Measurements from ENCODE around the gene SRRM1. TPM values are rescaled to one million over a fixed set of nuclear protein-coding genes. Genes with fewer than 3 reads are reported as not detected.

SRRM1 gene
- total RNA-seq, 4 donors from 2014 or later: 103 to 121 (median 113) TPM

DNA sequence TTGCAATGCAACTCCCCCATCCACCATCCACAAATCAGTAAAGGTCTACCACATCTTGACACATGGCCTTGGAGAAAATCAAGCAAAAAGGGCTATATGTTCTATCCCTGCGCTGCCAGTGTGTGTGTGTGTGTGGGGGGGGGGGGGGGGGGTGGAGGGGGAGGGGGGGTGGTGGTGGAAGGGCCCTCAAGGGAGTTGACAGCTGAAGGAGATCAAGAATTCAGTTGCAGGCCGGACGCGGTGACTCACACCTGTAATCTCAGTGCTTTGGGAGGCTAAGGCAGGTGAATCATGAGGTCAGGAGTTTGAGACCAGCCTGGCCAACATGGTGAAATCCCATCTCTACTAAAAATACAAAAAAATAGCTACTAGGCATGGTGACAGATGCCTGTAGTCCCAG lies 64.6 kb downstream of the SRRM1 start:
- TF ChIP-seq, protein P1, sequence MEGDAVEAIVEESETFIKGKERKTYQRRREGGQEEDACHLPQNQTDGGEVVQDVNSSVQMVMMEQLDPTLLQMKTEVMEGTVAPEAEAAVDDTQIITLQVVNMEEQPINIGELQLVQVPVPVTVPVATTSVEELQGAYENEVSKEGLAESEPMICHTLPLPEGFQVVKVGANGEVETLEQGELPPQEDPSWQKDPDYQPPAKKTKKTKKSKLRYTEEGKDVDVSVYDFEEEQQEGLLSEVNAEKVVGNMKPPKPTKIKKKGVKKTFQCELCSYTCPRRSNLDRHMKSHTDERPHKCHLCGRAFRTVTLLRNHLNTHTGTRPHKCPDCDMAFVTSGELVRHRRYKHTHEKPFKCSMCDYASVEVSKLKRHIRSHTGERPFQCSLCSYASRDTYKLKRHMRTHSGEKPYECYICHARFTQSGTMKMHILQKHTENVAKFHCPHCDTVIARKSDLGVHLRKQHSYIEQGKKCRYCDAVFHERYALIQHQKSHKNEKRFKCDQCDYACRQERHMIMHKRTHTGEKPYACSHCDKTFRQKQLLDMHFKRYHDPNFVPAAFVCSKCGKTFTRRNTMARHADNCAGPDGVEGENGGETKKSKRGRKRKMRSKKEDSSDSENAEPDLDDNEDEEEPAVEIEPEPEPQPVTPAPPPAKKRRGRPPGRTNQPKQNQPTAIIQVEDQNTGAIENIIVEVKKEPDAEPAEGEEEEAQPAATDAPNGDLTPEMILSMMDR (IDR thresholded peaks at IDR 0.05; ENCODE audit: low read depth): no peak

DNA sequence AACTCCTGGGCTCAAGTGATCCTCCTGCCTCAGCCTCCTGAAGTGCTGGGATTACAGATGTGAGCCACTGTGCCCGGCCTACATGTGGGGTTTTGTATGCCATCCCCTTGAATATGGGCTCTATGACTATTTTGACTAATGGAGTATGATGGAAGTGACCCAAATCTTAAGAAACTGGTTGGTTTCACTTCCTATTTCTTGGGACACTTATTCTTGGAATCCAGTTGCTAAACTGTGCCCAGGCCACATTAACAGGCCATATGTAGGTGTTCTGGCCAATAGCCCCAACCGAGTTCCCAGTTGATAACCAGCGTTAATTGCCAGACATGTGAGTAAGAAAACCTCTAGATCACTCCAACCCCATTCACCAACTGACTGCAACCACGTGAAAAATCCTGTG lies 65.8 kb downstream of the SRRM1 start:
- TF ChIP-seq, protein P1 (IDR thresholded peaks at IDR 0.05; ENCODE audit: low read depth): no peak

DNA sequence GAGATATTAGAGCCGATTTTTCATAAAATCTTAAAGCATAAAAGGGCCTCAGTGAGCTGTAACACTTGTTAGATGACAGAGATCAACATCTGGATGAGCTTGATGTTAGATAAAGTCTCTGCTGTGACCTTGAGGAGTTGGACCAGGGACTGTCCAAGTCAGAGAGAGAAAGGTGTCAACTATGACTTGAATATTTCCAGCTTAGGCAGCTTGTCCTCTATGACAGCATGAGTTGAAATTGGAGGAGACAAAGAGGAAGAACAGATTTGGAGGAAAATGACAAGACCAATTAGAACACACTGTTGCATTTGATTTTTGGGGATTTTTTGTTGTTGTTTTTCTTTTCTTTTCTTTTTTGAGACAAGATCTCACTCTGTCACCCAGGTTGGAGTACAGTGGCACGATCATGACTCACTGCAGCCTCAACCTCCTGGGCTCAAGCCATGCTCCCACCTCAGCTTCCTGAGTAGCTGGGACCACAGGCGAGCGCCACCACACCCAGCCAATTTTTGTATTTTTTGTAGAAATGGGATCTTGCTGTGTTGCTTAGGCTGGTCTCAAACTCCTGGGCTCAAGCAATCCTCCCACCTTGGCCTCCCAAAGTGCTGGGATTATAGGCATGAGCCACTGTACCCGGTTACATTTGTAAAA lies 66.8 kb downstream of the SRRM1 start:
- TF ChIP-seq, protein P1 (IDR thresholded peaks at IDR 0.05; ENCODE audit: low read depth): no peak

DNA sequence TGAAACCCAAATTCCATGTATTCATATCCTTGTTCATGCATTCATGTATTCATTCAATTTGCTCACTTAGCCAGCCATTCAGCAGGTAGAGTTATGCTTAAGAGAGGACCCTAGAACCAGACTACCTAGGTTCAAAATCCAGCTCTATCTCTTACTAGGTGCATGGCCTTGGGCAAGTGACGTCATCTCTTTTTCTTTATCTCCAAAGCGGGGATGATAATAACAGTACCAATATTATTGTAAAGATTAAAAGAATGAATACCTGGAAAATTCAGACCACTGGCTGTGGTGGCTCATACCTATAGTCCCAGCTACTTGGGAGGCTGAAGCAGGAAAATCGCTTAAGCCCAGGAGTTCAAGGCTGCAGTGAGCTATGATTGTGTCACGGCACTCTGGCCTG lies 68.2 kb downstream of the SRRM1 start:
- TF ChIP-seq, protein P1 (IDR thresholded peaks at IDR 0.05; ENCODE audit: low read depth): no peak

DNA sequence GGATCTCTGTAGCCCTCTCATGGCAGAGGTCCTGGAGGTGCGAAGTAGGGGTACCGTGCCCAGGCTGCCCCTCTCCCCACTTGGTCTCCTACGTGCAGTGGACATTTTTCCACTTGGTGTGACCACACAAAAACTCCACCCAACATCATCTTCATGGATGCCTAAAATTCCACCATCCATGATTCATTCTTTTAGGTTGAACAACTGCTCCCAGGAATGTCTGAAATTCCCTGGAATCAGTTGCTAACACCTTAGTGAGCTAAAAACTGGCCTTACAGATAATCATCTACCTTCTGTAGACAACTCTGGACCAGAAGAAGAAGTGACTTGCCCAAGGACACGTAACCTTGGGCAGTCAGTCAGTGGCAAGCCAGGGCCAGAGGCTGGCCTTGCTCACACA lies 70.1 kb downstream of the SRRM1 start:
- TF ChIP-seq, protein P1 (IDR thresholded peaks at IDR 0.05; ENCODE audit: low read depth): no peak

- TF ChIP-seq, protein P1 (IDR thresholded peaks at IDR 0.05; ENCODE audit: low read depth): no peak
These were observed 70.6 kb downstream of the SRRM1 start for GRCh38 chr1:24713736-24714135.

- TF ChIP-seq, protein P1 (IDR thresholded peaks at IDR 0.05; ENCODE audit: low read depth): no peak
These were observed 71.9 kb downstream of the SRRM1 start for GRCh38 chr1:24714859-24715520.
